ENCODE results near the gene PIF1. TPM values are rescaled to one million over a fixed set of nuclear protein-coding genes. Genes with fewer than 3 reads are reported as not detected.
"Not testable (repeated sequence)": the region's sequence is repeated elsewhere in the genome, so short reads cannot be mapped to it uniquely, and the experiment has no call there.

PIF1 gene
- total RNA-seq, 4 donors from 2014 or later, result 0.42 to 5.9 (median 1.5) TPM

DNA sequence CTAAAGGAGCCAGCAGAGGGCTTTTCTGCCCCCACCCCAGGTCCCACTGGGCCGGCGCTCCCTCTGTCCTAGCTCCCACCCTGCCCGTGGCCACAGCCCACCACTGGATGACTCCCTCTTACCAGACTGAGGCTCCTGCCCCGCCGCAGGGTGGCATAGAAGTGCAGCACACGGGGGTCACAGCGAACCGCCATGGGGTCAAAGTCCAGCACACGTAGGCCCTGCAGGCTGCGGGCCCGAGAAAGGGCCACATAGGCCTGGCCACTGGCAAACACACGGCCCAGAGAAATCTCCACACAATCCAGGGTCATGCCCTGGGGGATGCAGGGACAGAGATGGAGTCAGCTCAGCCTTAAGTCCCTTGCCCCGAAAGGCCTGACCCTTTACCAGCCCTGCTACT is 9.0 kb downstream of the PIF1 start:
- no peak overlapping the region for H3K4me3 ChIP-seq
- no peaks in the 10 kb centered on the region for H3K36me3 ChIP-seq
- no peak for DNase-seq (ENCODE audit: low spot score in 2 of 2)
- H3K27me3 ChIP-seq, result no peaks in the 10 kb centered on the region
- no peaks in the 10 kb centered on the region for H3K9me3 ChIP-seq
- 98% methylated on average over 6 of the region's 13 CpGs for WGBS
- peaks cover 4% of the 10 kb centered on the region for H3K4me1 ChIP-seq
- no peak overlapping the region for H3K27ac ChIP-seq
- no peak for TF ChIP-seq POLR2AphosphoS5 (IDR thresholded peaks at IDR 0.05)
- TF ChIP-seq POLR2A (IDR thresholded peaks at IDR 0.05), result no peak
- TF ChIP-seq, protein P1, sequence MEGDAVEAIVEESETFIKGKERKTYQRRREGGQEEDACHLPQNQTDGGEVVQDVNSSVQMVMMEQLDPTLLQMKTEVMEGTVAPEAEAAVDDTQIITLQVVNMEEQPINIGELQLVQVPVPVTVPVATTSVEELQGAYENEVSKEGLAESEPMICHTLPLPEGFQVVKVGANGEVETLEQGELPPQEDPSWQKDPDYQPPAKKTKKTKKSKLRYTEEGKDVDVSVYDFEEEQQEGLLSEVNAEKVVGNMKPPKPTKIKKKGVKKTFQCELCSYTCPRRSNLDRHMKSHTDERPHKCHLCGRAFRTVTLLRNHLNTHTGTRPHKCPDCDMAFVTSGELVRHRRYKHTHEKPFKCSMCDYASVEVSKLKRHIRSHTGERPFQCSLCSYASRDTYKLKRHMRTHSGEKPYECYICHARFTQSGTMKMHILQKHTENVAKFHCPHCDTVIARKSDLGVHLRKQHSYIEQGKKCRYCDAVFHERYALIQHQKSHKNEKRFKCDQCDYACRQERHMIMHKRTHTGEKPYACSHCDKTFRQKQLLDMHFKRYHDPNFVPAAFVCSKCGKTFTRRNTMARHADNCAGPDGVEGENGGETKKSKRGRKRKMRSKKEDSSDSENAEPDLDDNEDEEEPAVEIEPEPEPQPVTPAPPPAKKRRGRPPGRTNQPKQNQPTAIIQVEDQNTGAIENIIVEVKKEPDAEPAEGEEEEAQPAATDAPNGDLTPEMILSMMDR (IDR thresholded peaks at IDR 0.05), result no peak
- no peak for TF ChIP-seq EP300 (IDR thresholded peaks at IDR 0.05)

DNA sequence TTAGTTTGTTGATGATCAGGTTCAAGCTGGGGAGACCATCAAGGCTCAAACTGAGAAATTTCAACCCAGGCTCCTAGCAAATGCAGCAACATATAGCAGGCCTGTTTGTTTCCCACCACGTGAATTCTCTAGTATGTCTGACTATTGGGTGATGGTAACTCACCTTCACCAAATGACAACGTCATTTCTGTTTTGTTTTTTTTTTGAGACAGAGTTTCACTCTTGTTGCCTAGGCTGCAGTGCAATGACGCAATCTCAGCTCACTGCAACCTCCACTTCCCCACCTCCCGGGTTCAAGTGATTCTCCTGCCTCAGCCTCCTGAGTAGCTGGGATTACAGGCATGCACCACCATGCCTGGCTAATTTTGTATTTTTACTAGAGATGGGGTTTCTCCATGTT is 10.5 kb downstream of the PIF1 start:
- not testable (repeated sequence) for DNase-seq (ENCODE audit: low spot score in 2 of 2); H3K27me3 ChIP-seq; H3K27ac ChIP-seq; H3K9me3 ChIP-seq; H3K4me3 ChIP-seq; H3K36me3 ChIP-seq
- H3K4me1 ChIP-seq, result peaks cover 11% of the 10 kb centered on the region
- WGBS, result 86% methylated on average over 4 of the region's 4 CpGs

DNA sequence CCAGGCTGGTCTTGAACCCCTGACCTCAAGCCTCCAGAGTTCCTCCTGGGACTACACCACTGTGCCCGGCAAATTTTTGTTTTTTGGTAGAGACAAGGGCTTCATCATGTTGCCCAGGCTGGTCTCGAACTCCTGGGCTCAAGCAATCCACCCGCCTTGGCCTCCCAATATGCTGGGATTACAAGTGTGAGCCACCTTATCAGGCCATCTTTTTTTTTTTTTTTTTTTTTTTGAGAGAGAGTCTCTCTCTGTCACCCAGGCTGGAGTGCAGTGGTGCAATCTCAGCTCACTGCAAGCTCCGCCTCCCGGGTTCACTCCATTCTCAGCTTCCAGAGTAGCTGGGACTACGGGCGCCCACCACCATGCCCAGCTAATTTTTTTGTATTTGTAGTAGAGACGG is 11.2 kb downstream of the PIF1 start:
- WGBS, result 92% methylated on average over 8 of the region's 8 CpGs
- DNase-seq (ENCODE audit: low spot score in 2 of 2); H3K9me3 ChIP-seq; H3K36me3 ChIP-seq; H3K27me3 ChIP-seq; H3K4me3 ChIP-seq; H3K27ac ChIP-seq: not testable (repeated sequence)
- H3K4me1 ChIP-seq, result peaks cover 11% of the 10 kb centered on the region

DNA sequence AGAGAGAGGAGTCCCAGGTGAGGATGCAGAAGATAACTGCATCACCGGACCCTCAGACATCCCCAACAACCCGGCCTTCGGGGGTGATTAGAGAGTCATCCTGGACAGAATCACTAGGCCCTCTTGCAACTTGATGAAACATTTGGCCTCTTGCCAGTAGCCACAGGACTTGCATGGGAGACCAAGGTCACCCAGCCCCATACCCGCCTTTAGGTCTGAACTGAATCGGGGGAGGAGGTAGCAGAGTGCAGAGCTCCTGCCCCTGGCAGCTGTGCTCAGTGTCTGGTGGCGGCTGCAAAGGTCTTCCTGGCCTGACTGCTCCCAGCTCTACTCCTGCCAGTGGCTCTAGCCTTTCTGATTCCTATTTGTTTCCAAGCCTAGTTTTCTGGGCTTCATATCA is 12.4 kb downstream of the PIF1 start:
- Histone ChIP-seq H3K4me3 (no peak overlapping the region), H3K4me1 (peaks cover 11% of the 10 kb centered on the region), H3K27me3 (no peaks in the 10 kb centered on the region), H3K9me3 (no peaks in the 10 kb centered on the region), H3K27ac (no peak overlapping the region), H3K36me3 (no peaks in the 10 kb centered on the region)
- 83% methylated on average over 6 of the region's 6 CpGs for WGBS
- TF ChIP-seq POLR2A (IDR thresholded peaks at IDR 0.05) (no peak), EP300 (IDR thresholded peaks at IDR 0.05) (no peak), POLR2AphosphoS5 (IDR thresholded peaks at IDR 0.05) (no peak)
- TF ChIP-seq, protein P1 (IDR thresholded peaks at IDR 0.05), result no peak
- no peak for DNase-seq (ENCODE audit: low spot score in 2 of 2)

DNA sequence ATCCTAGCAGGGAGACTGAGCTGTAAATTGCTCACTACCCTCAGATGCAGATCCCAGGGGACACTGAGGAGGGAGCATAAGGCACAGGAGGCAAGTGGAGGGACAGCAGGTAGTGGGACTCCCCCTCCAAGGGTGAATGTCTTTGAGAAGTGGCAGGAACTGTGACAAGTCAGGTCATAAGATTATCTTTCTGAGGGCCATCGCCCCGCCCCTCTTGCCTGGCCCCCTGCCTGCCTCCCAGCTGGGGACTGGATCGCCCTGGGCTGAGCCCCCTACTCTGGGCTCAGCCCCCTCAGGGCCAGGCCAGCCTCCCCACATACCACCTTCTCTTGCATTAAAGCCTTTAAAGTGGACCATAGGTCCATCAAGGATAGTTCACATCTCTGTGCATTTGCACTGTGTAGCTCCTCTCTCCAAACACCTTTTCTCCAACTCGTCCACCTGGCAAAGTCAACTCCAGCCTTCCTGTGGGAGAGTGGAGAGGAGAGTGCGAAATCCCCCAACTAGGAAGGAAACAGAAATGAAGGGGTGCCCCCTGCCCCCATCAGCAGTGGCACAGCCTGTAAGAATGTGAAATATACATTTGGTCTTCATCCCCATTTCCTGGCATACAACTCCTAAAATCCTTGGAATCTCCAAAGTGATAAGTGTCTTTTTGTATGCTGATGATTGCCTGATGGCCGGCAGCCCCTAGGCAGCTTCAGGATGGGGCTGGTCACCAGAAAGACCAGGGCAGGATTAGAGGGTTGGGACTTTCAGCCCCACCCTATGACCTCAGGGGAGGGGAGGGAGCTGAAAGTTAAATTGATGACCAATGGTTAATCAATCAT is 14.7 kb downstream of the PIF1 start:
- Histone ChIP-seq H3K27me3 (no peaks in the 10 kb centered on the region), H3K9me3 (no peaks in the 10 kb centered on the region), H3K4me3 (no peak overlapping the region), H3K4me1 (peaks cover 11% of the 10 kb centered on the region), H3K27ac (peak overlapping the region; percentile 7), H3K36me3 (no peaks in the 10 kb centered on the region)
- WGBS, result 63% methylated on average over 4 of the region's 6 CpGs
- TF ChIP-seq POLR2AphosphoS5 (IDR thresholded peaks at IDR 0.05), result no peak
- TF ChIP-seq, protein P1 (IDR thresholded peaks at IDR 0.05), result no peak
- no peak for TF ChIP-seq EP300 (IDR thresholded peaks at IDR 0.05)
- no peak for TF ChIP-seq POLR2A (IDR thresholded peaks at IDR 0.05)
- DNase-seq (ENCODE audit: low spot score in 2 of 2), result no peak

DNA sequence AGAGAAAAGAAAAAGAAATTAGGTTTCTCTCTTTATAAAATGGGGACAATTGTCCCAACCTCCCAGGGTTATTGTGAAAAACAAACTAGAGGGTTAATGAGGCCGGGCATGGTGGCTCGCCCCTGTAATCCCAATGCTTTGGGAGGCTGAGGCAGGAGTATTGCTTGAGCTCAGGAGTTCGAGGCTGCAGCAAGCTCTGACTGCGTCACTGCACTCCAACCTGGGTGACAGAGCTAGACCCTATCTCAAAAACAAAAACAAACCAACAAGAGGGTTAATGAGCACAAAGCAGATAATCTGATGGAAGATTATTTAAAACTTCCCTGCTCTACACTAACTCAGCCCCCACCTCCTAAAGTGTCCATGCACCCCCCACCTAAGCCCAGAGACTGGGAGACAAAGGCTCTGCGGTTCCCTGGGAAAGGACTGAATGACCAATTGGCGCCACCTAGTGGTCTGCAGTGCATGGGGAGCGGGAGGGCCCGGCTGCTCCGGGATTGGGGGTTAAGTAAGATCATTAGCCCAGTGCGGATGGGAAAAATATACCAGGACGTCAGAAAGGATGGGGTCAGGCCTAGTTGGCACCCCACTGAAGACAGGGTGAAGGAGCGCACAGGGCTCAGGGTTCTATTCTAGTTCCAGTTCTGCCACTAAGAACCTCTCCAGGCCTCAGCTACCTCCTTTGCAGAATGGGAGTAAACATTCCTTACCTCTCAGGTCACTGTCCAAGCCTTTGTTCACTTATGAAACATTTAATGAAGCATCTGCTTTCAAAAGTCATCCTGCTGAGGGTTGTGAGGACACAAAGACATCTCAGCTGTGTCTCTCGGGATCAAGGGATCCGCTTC is 15.6 kb downstream of the PIF1 start:
- 32% methylated on average over 14 of the region's 14 CpGs for WGBS
- H3K4me1 ChIP-seq, result peaks cover 11% of the 10 kb centered on the region
- H3K27ac ChIP-seq, result no peak overlapping the region
- no peak overlapping the region for H3K4me3 ChIP-seq
- H3K9me3 ChIP-seq, result no peaks in the 10 kb centered on the region
- H3K36me3 ChIP-seq, result no peaks in the 10 kb centered on the region
- peak; percentile 86 to 88 for DNase-seq (ENCODE audit: low spot score in 2 of 2)
- no peak for TF ChIP-seq POLR2A (IDR thresholded peaks at IDR 0.05)
- TF ChIP-seq, protein P1 (IDR thresholded peaks at IDR 0.05), result peak; percentile 63 to 90
- H3K27me3 ChIP-seq, result no peaks in the 10 kb centered on the region
